A673 (cell line): ENCODE measurements around the gene NT5C.

Experiments
- CTCF ChIP-seq: fragments of 300-800, 200-600 bp; sonication (generic); conservative IDR thresholded peaks from 2 replicates; pipeline ENCODE4 v1.5.1; 2017; ENCODE audit warnings: low read depth, mild to moderate bottlenecking, antibody characterized with exemption, low read length, moderate library complexity, mixed read lengths
- EZH2 ChIP-seq: fragments of 200-600 bp; sonication (generic); IDR thresholded peaks from 2 replicates; pipeline ENCODE4 v1.6.1; 2017; ENCODE audit warnings: borderline replicate concordance, low read depth, mild to moderate bottlenecking, mixed read lengths, antibody characterized with exemption, low read length; ENCODE audit not compliant: poor library complexity, severe bottlenecking

GRCh38 chr17:75110234-75110937 is 21.2 kb downstream of the NT5C start:
- TF ChIP-seq CTCF (no peak), EZH2 (no peak)
